Thoracic aorta (tissue), 2 donors: ENCODE results near the gene SMARCB1. TPM values are rescaled to one million over a fixed set of nuclear protein-coding genes. Genes with fewer than 3 reads are reported as not detected.

Experiments used
- ATAC-seq: fragments of 150-250 bp; one replicate; pipeline ENCODE4 v1.8.0; 2017; ENCODE audit warnings: low read depth; ENCODE audit not compliant: insufficient number of reproducible peaks, low FRiP score
- DNase-seq: peaks from one replicate; pipeline ENCODE4 v3.0.0-alpha.2; 2020; ENCODE audit warnings: low spot score
- H3K27ac ChIP-seq, 2 donors: fragments of 200-600 bp; sonication (generic); 1 replicate in 1 of 2; 2 replicates in 1 of 2; pipeline ENCODE4 v1.5.1; 2016; ENCODE audit warnings: mild to moderate bottlenecking in 2 of 2, moderate library complexity in 2 of 2
- H3K27me3 ChIP-seq: fragments of 200-600 bp; sonication (generic); replicated peaks from 2 replicates; pipeline ENCODE4 v1.6.0; 2016; ENCODE audit warnings: mild to moderate bottlenecking; ENCODE audit not compliant: insufficient read depth
- H3K36me3 ChIP-seq: fragments of 200-600 bp; sonication (generic); one replicate; pipeline ENCODE4 v1.5.1; 2016
- H3K4me1 ChIP-seq, 2 donors: fragments of 200-600 bp; sonication (generic); 1 replicate in 1 of 2; 2 replicates in 1 of 2; pipeline versions ENCODE4 v1.5.1 to v1.6.0; 2016; ENCODE audit warnings: low read depth in 2 of 2, mild to moderate bottlenecking in 1 of 2; ENCODE audit not compliant: control insufficient read depth in 1 of 2
- H3K4me3 ChIP-seq: fragments of 200-600 bp; sonication (generic); 2 replicates; pipeline ENCODE4 v1.5.1; 2016; ENCODE audit warnings: mild to moderate bottlenecking
- H3K9me3 ChIP-seq: fragments of 200-600 bp; sonication (generic); 2 replicates; pipeline ENCODE4 v1.5.1; 2016
- CTCF ChIP-seq: fragments of 200-600 bp; sonication (generic); IDR thresholded peaks from one replicate; pipeline ENCODE4 v1.5.1; 2019; ENCODE audit warnings: antibody characterized with exemption
- total RNA-seq, 2 donors: library from RNA; depleted of rRNA; stranded (reverse); fragments of >200 nt; gene quantifications; one replicate each; pipeline versions ENCODE4 v1.1.0 to v1.2.3, GENCODE V29; 2016

Gene SMARCB1
- total RNA-seq, 2 donors from 2014 or later, result 43.5 to 50.0 TPM

GRCh38 chr22:23789638-23790037, 2.9 kb downstream of the SMARCB1 start:
- Histone ChIP-seq H3K27me3 (no peaks in the 10 kb centered on the region), H3K4me3 (no peak overlapping the region), H3K9me3 (no peaks in the 10 kb centered on the region), H3K4me1 (peaks cover 16 to 33% of the 10 kb centered on the region in 2 donors), H3K27ac (no peak overlapping the region), H3K36me3 (peaks cover 23% of the 10 kb centered on the region)
- TF ChIP-seq CTCF, result no peak
- ATAC-seq, result no peak
- no peak for DNase-seq

GRCh38 chr22:23790819-23791737, 4.3 kb downstream of the SMARCB1 start:
- no peak for DNase-seq
- Histone ChIP-seq H3K9me3 (no peaks in the 10 kb centered on the region), H3K36me3 (peaks cover 25% of the 10 kb centered on the region), H3K27ac (no peak overlapping the region), H3K4me1 (peaks cover 15 to 28% of the 10 kb centered on the region in 2 donors), H3K4me3 (no peak overlapping the region), H3K27me3 (no peaks in the 10 kb centered on the region)
- ATAC-seq, result no peak
- TF ChIP-seq CTCF, result no peak

- no peaks in the 10 kb centered on the region for H3K9me3 ChIP-seq
- ATAC-seq, result no peak
- H3K36me3 ChIP-seq, result peaks cover 32% of the 10 kb centered on the region
- peaks cover 11 to 24% of the 10 kb centered on the region in 2 donors for H3K4me1 ChIP-seq
- H3K4me3 ChIP-seq, result no peak overlapping the region
- no peak for DNase-seq
- no peaks in the 10 kb centered on the region for H3K27me3 ChIP-seq
- no peak for TF ChIP-seq CTCF
- no peak overlapping the region for H3K27ac ChIP-seq
Measured at GRCh38 chr22:23791738-23792645, 5.2 kb downstream of the SMARCB1 start.

GRCh38 chr22:23793326-23793725, 6.6 kb downstream of the SMARCB1 start:
- Histone ChIP-seq H3K4me3 (no peak overlapping the region), H3K27me3 (no peaks in the 10 kb centered on the region), H3K4me1 (peaks cover 3 to 15% of the 10 kb centered on the region in 2 donors), H3K36me3 (peaks cover 32% of the 10 kb centered on the region), H3K27ac (no peak overlapping the region), H3K9me3 (no peaks in the 10 kb centered on the region)
- ATAC-seq, result no peak
- TF ChIP-seq CTCF, result no peak
- no peak for DNase-seq

GRCh38 chr22:23796461-23796860, 9.7 kb downstream of the SMARCB1 start:
- Histone ChIP-seq H3K27me3 (no peaks in the 10 kb centered on the region), H3K36me3 (peaks cover 43% of the 10 kb centered on the region), H3K9me3 (no peaks in the 10 kb centered on the region), H3K4me1 (no peaks in the 10 kb centered on the region), H3K27ac (no peak overlapping the region), H3K4me3 (no peak overlapping the region)
- no peak for ATAC-seq
- DNase-seq, result no peak
- TF ChIP-seq CTCF, result no peak
